CD4-positive, alpha-beta T cell (primary cell): Measurements from ENCODE around the gene CHAF1A. TPM values are rescaled to one million over a fixed set of nuclear protein-coding genes. Genes with fewer than 3 reads are reported as not detected.

Source experiments
- ATAC-seq: fragments of 200-7000 bp; cut with Tn5 transposase; one replicate; pipeline ENCODE4 v1.10.0; 2022; ENCODE audit warnings: mild to moderate bottlenecking; ENCODE audit not compliant: poor library complexity
- CTCF ChIA-PET: fragments of 350-600 bp; sonication (Branson Sonifier 250); formaldehyde crosslinking; loops from one replicate; lab custom pipeline; 2021; ENCODE audit warnings: antibody characterized with exemption, inconsistent platforms; lab: Charles Lee
- POLR2A ChIA-PET: fragments of 350-600 bp; sonication (Branson Sonifier 250); formaldehyde crosslinking; loops from one replicate; lab custom pipeline; 2021; ENCODE audit warnings: antibody characterized with exemption, inconsistent platforms; lab: Charles Lee
- DNase-seq, 14 experiments: peaks; one replicate each; pipeline ENCODE4 v3.0.0-alpha.2; 2013 to 2020; ENCODE audit warnings: mixed read lengths in 2 of 14
- H3K27ac ChIP-seq, 2 donors: one replicate each; pipeline versions ENCODE4 v1.5.1 to v1.7.0; 2013; ENCODE audit warnings: low read length in 2 of 2, low read depth in 1 of 2, mild to moderate bottlenecking in 1 of 2
- H3K27me3 ChIP-seq, 2 experiments: 1 replicate in 1 of 2; 2 replicates in 1 of 2; pipeline versions ENCODE4 v1.6.1 to v1.7.0; 2013; ENCODE audit warnings: low read length in 2 of 2, control low read depth in 1 of 2, mild to moderate bottlenecking in 1 of 2, moderate library complexity in 1 of 2; ENCODE audit not compliant: insufficient read depth in 2 of 2, control insufficient read depth in 1 of 2
- H3K36me3 ChIP-seq: one replicate; pipeline ENCODE4 v1.6.1; 2013; ENCODE audit warnings: low read length, control low read depth; ENCODE audit not compliant: insufficient read depth
- H3K4me1 ChIP-seq: one replicate; pipeline ENCODE4 v1.6.1; 2013; ENCODE audit warnings: low read length, control low read depth; ENCODE audit not compliant: insufficient read depth
- H3K4me3 ChIP-seq: one replicate; pipeline ENCODE4 v1.5.1; 2013; ENCODE audit warnings: mild to moderate bottlenecking, low read length, moderate library complexity
- H3K9me3 ChIP-seq, 2 experiments: 1 replicate in 1 of 2; 2 replicates in 1 of 2; pipeline versions ENCODE4 v1.6.1 to v1.7.0; 2013; ENCODE audit warnings: low read length in 2 of 2, mild to moderate bottlenecking in 2 of 2, control low read depth in 1 of 2, moderate library complexity in 1 of 2; ENCODE audit not compliant: control insufficient read depth in 1 of 2, insufficient read depth in 1 of 2
- H3K27ac Mint-ChIP-seq: one replicate; pipeline ENCODE4 v1.8.0; 2020; ENCODE audit warnings: mixed read lengths
- H3K27me3 Mint-ChIP-seq: one replicate; pipeline ENCODE4 v1.8.0; 2021; ENCODE audit warnings: mixed read lengths
- H3K36me3 Mint-ChIP-seq: one replicate; pipeline ENCODE4 v1.8.0; 2021; ENCODE audit warnings: low read depth, mixed read lengths
- H3K4me1 Mint-ChIP-seq: one replicate; pipeline ENCODE4 v1.8.0; 2021; ENCODE audit warnings: low read depth, mixed read lengths
- H3K4me3 Mint-ChIP-seq: one replicate; pipeline ENCODE4 v1.8.0; 2020; ENCODE audit warnings: mild to moderate bottlenecking, mixed read lengths
- H3K9me3 Mint-ChIP-seq: one replicate; pipeline ENCODE4 v1.8.0; 2020; ENCODE audit warnings: mixed read lengths
- CTCF ChIP-seq: fragments of 200-600 bp; IDR thresholded peaks from one replicate; pipeline ENCODE4 v1.8.0; 2022; ENCODE audit warnings: antibody characterized with exemption, mild to moderate bottlenecking
- intact Hi-C, 2 experiments: fragments of 100-400 bp; cut with DNase I in 1 of 2; cut with micrococcal nuclease in 1 of 2; formaldehyde crosslinking; loops; one replicate each; pipeline versions ENCODE4 v1.15.1 to v1.9.0; 2023 to 2025; cut with DNase I, micrococcal nuclease
- total RNA-seq, 174 experiments: library from RNA in 2 of 174; stranded (reverse) in 2 of 174; gene quantifications; one replicate each; pipeline ENCODE4 v1.2.3 and lab custom pipeline; 2021 to 2026

Gene CHAF1A
- total RNA-seq, 2 experiments from 2014 or later: 27.5 to 27.8 TPM

- no peaks in the 10 kb centered on the region for H3K9me3 ChIP-seq
- peaks cover 23% of the 10 kb centered on the region for H3K36me3 ChIP-seq
- H3K27ac ChIP-seq: no peak overlapping the region
- H3K4me3 Mint-ChIP-seq: no peak overlapping the region
- H3K4me1 ChIP-seq: peaks cover 99% of the 10 kb centered on the region
- intact Hi-C loops: no loop called here
- H3K27me3 Mint-ChIP-seq: no peaks in the 10 kb centered on the region
- ChIA-PET CTCF (no interaction called here), POLR2A (no interaction called here)
- DNase-seq (no peak), ATAC-seq (no peak)
- no peaks in the 10 kb centered on the region for H3K27me3 ChIP-seq
- no peaks in the 10 kb centered on the region for H3K9me3 Mint-ChIP-seq
- no peak for TF ChIP-seq CTCF
- H3K36me3 Mint-ChIP-seq: peaks cover 7% of the 10 kb centered on the region
- no peak overlapping the region for H3K4me3 ChIP-seq
- peaks cover 44% of the 10 kb centered on the region for H3K4me1 Mint-ChIP-seq
- H3K27ac Mint-ChIP-seq: peak overlapping the region; percentile 20
Measured at GRCh38 chr19:4372165-4373012, 30.1 kb upstream of the CHAF1A start.

- no peak overlapping the region for H3K4me3 ChIP-seq
- H3K36me3 Mint-ChIP-seq: peaks cover 7% of the 10 kb centered on the region
- peaks cover 44% of the 10 kb centered on the region for H3K4me1 Mint-ChIP-seq
- DNase-seq: no peak
- H3K36me3 ChIP-seq: peaks cover 25% of the 10 kb centered on the region
- no peaks in the 10 kb centered on the region for H3K9me3 ChIP-seq
- POLR2A ChIA-PET: no interaction called here
- H3K27me3 ChIP-seq: no peaks in the 10 kb centered on the region
- intact Hi-C loops: no loop called here
- no peak overlapping the region for H3K4me3 Mint-ChIP-seq
- no peak for ATAC-seq
- CTCF ChIA-PET: no interaction called here
- H3K27me3 Mint-ChIP-seq: no peaks in the 10 kb centered on the region
- H3K27ac Mint-ChIP-seq: peak overlapping the region; percentile 20
- no peak for TF ChIP-seq CTCF
- H3K27ac ChIP-seq: no peak overlapping the region
- H3K4me1 ChIP-seq: peaks cover 100% of the 10 kb centered on the region
- no peaks in the 10 kb centered on the region for H3K9me3 Mint-ChIP-seq
Measured at GRCh38 chr19:4373013-4373367, 29.4 kb upstream of the CHAF1A start.

- Mint-ChIP-seq H3K27me3 (no peaks in the 10 kb centered on the region), H3K4me3 (no peak overlapping the region), H3K4me1 (peaks cover 41% of the 10 kb centered on the region), H3K27ac (no peak overlapping the region), H3K36me3 (peaks cover 5% of the 10 kb centered on the region), H3K9me3 (no peaks in the 10 kb centered on the region)
- ChIA-PET CTCF (no interaction called here), POLR2A (no interaction called here)
- TF ChIP-seq CTCF: no peak
- peak in 2 of 14 experiments; percentile 33 to 49 for DNase-seq
- Histone ChIP-seq H3K4me3 (no peak overlapping the region), H3K36me3 (peaks cover 28% of the 10 kb centered on the region), H3K9me3 (no peaks in the 10 kb centered on the region), H3K4me1 (peaks cover 100% of the 10 kb centered on the region), H3K27ac (peak overlapping the region; percentile 9 to 14), H3K27me3 (no peaks in the 10 kb centered on the region)
- intact Hi-C loops: loop anchor here in 1 of 2 experiments (2.0 kb wide), 1 partner anchor 17 kb away; no protein-coding TSS in a partner anchor
- ATAC-seq: no peak
Measured at GRCh38 chr19:4373601-4374497, 28.6 kb upstream of the CHAF1A start.
